Prostate gland (tissue), 2 donors: ENCODE data around the gene LDAH.

Source experiments
- POLR2A ChIP-seq: fragments of 450-650 bp; IDR thresholded peaks from one replicate; pipeline ENCODE4 v1.6.1; 2016; ENCODE audit warnings: antibody characterized with exemption, mild to moderate bottlenecking
- POLR2AphosphoS5 ChIP-seq: sonication (generic); formaldehyde crosslinking; IDR thresholded peaks from one replicate; pipeline ENCODE4 v1.6.1; 2017; ENCODE audit warnings: antibody characterized with exemption
- TF ChIP-seq, protein P1 (sequence below), 4 experiments: fragments of 200-600 bp in 2 of 4; fragments of 450-650 bp in 2 of 4; sonication (generic) in 2 of 4; IDR thresholded peaks; 1 replicate in 3 of 4; 2 replicates in 1 of 4; pipeline ENCODE4 v1.5.1; 2016 to 2019; ENCODE audit warnings: antibody characterized with exemption in 4 of 4, mild to moderate bottlenecking in 2 of 4, moderate library complexity in 2 of 4

DNA sequence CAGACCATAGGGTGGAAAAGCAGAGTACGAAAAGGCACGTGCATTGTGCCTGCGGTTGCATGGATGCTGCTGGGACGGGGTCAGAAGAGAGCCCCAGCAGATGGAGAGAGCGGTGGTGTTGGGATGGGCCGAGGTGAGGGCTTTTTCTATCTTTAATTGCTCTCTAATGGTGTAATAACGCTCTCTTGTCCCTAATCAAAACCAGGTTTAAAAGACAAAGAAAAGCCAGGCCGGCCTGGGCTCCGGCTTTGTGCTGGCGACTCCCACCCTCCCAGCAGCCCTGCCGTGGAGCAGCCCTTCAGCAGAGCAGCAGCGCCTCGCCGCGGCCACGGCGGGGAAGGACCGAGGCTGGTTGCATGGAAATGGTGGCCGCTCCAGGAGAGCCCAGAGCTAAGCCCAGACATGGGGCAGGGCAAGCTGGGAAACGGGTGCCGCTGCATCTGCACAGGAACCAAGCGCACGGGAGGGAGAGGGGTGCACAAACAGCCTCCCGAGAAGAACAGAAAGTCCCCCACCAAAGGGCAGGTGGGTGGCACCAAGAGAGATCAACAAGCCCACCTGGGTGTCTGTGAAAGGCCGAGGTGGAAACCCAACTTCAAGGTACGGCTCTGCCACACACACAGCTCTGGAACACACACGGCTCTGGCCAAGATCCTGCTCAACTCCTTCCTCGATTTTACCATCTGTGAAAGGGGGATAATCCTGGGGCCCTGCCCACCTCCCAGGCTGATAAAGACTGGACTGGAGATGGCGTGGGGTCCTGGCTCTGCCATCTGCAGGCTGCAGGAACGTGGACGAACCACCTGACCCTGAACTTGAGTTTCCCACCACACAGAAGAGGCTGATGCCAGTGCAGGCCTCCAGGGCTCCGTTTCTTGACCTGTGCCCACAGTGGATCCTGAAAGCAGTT, 187.0 kb downstream of the LDAH start:
- TF ChIP-seq, protein P1, sequence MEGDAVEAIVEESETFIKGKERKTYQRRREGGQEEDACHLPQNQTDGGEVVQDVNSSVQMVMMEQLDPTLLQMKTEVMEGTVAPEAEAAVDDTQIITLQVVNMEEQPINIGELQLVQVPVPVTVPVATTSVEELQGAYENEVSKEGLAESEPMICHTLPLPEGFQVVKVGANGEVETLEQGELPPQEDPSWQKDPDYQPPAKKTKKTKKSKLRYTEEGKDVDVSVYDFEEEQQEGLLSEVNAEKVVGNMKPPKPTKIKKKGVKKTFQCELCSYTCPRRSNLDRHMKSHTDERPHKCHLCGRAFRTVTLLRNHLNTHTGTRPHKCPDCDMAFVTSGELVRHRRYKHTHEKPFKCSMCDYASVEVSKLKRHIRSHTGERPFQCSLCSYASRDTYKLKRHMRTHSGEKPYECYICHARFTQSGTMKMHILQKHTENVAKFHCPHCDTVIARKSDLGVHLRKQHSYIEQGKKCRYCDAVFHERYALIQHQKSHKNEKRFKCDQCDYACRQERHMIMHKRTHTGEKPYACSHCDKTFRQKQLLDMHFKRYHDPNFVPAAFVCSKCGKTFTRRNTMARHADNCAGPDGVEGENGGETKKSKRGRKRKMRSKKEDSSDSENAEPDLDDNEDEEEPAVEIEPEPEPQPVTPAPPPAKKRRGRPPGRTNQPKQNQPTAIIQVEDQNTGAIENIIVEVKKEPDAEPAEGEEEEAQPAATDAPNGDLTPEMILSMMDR (IDR thresholded peaks at IDR 0.05) = peak; percentile 83 to 99 (median 94)
- TF ChIP-seq POLR2A (no peak), POLR2AphosphoS5 (peak; percentile 83)
